Measurements from ENCODE around the gene ZNF609.
"Not testable (repeated sequence)": the region's sequence is repeated elsewhere in the genome, so short reads cannot be mapped to it uniquely, and the experiment has no call there.

Gene ZNF609

GRCh38 chr15:64629063-64629462, 168.7 kb downstream of the ZNF609 start:
- no peak for DNase-seq

- no peak for DNase-seq
Measured at GRCh38 chr15:64630396-64631107, 170.2 kb downstream of the ZNF609 start.

GRCh38 chr15:64632639-64633038, 172.3 kb downstream of the ZNF609 start:
- DNase-seq: not testable (repeated sequence)

GRCh38 chr15:64633332-64633731, 173.0 kb downstream of the ZNF609 start:
- no peak for DNase-seq

GRCh38 chr15:64634027-64634426, 173.6 kb downstream of the ZNF609 start:
- DNase-seq: peak; percentile 73 to 76

- DNase-seq: peak; percentile 95 to 97
Measured at GRCh38 chr15:64634576-64635498, 174.5 kb downstream of the ZNF609 start.

GRCh38 chr15:64635499-64636495, 175.4 kb downstream of the ZNF609 start:
- peak; percentile 48 to 53 for DNase-seq

GRCh38 chr15:64636556-64636955, 176.2 kb downstream of the ZNF609 start:
- no peak for DNase-seq

GRCh38 chr15:64637412-64637811, 177.0 kb downstream of the ZNF609 start:
- DNase-seq: no peak

GRCh38 chr15:64639744-64640143, 179.4 kb downstream of the ZNF609 start:
- not testable (repeated sequence) for DNase-seq

GRCh38 chr15:64640146-64640871, 179.9 kb downstream of the ZNF609 start:
- no peak for DNase-seq

GRCh38 chr15:64642875-64643274, 182.5 kb downstream of the ZNF609 start:
- no peak for DNase-seq

- no peak for DNase-seq
Measured at GRCh38 chr15:64643685-64644084, 183.3 kb downstream of the ZNF609 start.

- not testable (repeated sequence) for DNase-seq
Measured at GRCh38 chr15:64644811-64645210, 184.4 kb downstream of the ZNF609 start.

- DNase-seq: no peak
Measured at GRCh38 chr15:64645995-64646394, 185.6 kb downstream of the ZNF609 start.

- DNase-seq: no peak
Measured at GRCh38 chr15:64647367-64647766, 187.0 kb downstream of the ZNF609 start.

- DNase-seq: no peak
Measured at GRCh38 chr15:64650552-64650951, 190.2 kb downstream of the ZNF609 start.

- peak; percentile 19 to 24 for DNase-seq
Measured at GRCh38 chr15:64651601-64652191, 191.3 kb downstream of the ZNF609 start.

- DNase-seq: peak in 1 of 2 experiments; percentile 43
Measured at GRCh38 chr15:64653757-64654156, 193.4 kb downstream of the ZNF609 start.

- no peak for DNase-seq
Measured at GRCh38 chr15:64656508-64656907, 196.1 kb downstream of the ZNF609 start.

GRCh38 chr15:64665179-64665578, 204.8 kb downstream of the ZNF609 start:
- no peak for DNase-seq

Data from NCI-H526 (cell line).